Heart right ventricle (tissue), 16 donors: Measurements from ENCODE around the gene LRFN3. TPM values are rescaled to one million over a fixed set of nuclear protein-coding genes. Genes with fewer than 3 reads are reported as not detected.

Experiments used
- ATAC-seq, 8 donors: fragments of 200-7000 bp; cut with Tn5 transposase; one replicate each; pipeline ENCODE4 v1.9.1; 2020; ENCODE audit warnings: mild to moderate bottlenecking in 8 of 8, moderate library complexity in 8 of 8, moderate number of reproducible peaks in 1 of 8
- DNase-seq, 2 donors: peaks; one replicate each; pipeline ENCODE4 v3.0.0-alpha.2; 2020
- H3K27ac ChIP-seq, 10 donors: fragments of 200-600 bp; sonication (generic) in 2 of 10; one replicate each; pipeline versions ENCODE4 v1.5.0 to v1.8.0; 2020 to 2022; ENCODE audit warnings: mild to moderate bottlenecking in 3 of 10
- H3K27me3 ChIP-seq, 7 donors: fragments of 200-600 bp; one replicate each; pipeline ENCODE4 v1.8.0; 2021 to 2022; ENCODE audit warnings: mild to moderate bottlenecking in 2 of 7
- H3K36me3 ChIP-seq, 9 donors: fragments of 200-600 bp; sonication (generic) in 1 of 9; one replicate each; pipeline versions ENCODE4 v1.5.0 to v1.8.0; 2020 to 2022; ENCODE audit warnings: mild to moderate bottlenecking in 2 of 9
- H3K4me1 ChIP-seq, 9 donors: fragments of 200-600 bp; sonication (generic) in 1 of 9; one replicate each; pipeline versions ENCODE4 v1.5.0 to v1.8.0; 2020 to 2022; ENCODE audit warnings: mild to moderate bottlenecking in 4 of 9
- H3K4me3 ChIP-seq, 10 donors: fragments of 200-600 bp; sonication (generic) in 2 of 10; one replicate each; pipeline versions ENCODE4 v1.5.0 to v1.8.0; 2020 to 2022; ENCODE audit warnings: mild to moderate bottlenecking in 7 of 10, moderate library complexity in 2 of 10
- H3K9me3 ChIP-seq, 11 donors: fragments of 200-600 bp in 10 of 11; sonication (generic) in 2 of 11; one replicate each; pipeline versions ENCODE4 v1.5.0 to v1.8.0; 2013 to 2022; ENCODE audit warnings: mild to moderate bottlenecking in 2 of 11, control low read depth in 1 of 11, moderate library complexity in 1 of 11
- WGBS, 2 donors: extraction: QIAGEN DNeasy Blood & Tissue Kit; methylation state at CpG; one replicate each; pipeline ENCODE4 v1.1.7; 2013; ENCODE audit warnings: inconsistent platforms in 1 of 2; 5-methylcytosine and 5-hydroxymethylcytosine counted together
- intact Hi-C, 10 donors: fragments of 100-400 bp; cut with DNase I; formaldehyde crosslinking; loops; one replicate each; pipeline versions ENCODE4 v1.11.1 to v1.14.2; 2022
- polyA plus RNA-seq, 2 donors: library from polyadenylated mRNA; stranded (reverse); fragments of 200-250 nt; gene quantifications; one replicate each; pipeline ENCODE4 v1.2.3, GENCODE V29; 2013
- total RNA-seq, 10 donors: library from RNA; stranded (reverse); fragmentation: NEBNext Ultra II Directional in 3 of 10; extraction: Animal tissue kit (Norgen Biotek cat#: 25700) in 3 of 10; gene quantifications; one replicate each; pipeline versions ENCODE4 v1.2.1 to v1.2.4, GENCODE V29; 2021 to 2023
- TF ChIP-seq, protein P1 (sequence below), 9 donors: fragments of 200-600 bp; sonication (generic) in 2 of 9; IDR thresholded peaks; one replicate each; pipeline versions ENCODE4 v1.5.0 to v1.8.0; 2021 to 2022; ENCODE audit warnings: antibody characterized with exemption in 9 of 9, mild to moderate bottlenecking in 5 of 9, moderate library complexity in 1 of 9
- donor health status: Arrhythmogenic right ventricular cardiomyopathy.
- donor health status: ischemic (EF 13 %, LVEDD 7.1; RV severe dilation, severe dysfunction).
- donor health status: healthy with polysubstance abuse.
- donor health status: DM: no; HTN: yes; CAD: no.
- donor health status: DM: no; HTN: no; CAD: no.
- donor health status: ischemic (EF 25% LVEDD 6.9; RV normal size, moderate dysfunction).
- donor health status: ischemic (EF 25% LVEDD 5.7; RV mildly dilated, moderate dysfunction).
- donor health status: healthy.
- donor health status: DM: yes; HTN: yes; CAD: no.
- donor health status: Ischemic cardiomyopathy.
- donor health status: ischemic (EF 35%, LVEDD 5.7; RV mildly dilated, moderate dysfunction).
- donor health status: nonischemic (EF 11% LVEDD 7.7; RV severe dilation, severe dysfunction).
- donor health status: DM: yes; HTN: yes; CAD: no.
- donor health status: PGD.
- donor health status: ischemic (EF 29% LVEDD 5.4; RV normal size, mild dysfunction).
- donor health status: nonischemic (EF 23%, LVEDD 6.1; RV moderate dilation, normal function).

The LRFN3 gene
- total and polyA plus RNA-seq, 12 donors = 3.4 to 9.6 (median 5.8) TPM

DNA sequence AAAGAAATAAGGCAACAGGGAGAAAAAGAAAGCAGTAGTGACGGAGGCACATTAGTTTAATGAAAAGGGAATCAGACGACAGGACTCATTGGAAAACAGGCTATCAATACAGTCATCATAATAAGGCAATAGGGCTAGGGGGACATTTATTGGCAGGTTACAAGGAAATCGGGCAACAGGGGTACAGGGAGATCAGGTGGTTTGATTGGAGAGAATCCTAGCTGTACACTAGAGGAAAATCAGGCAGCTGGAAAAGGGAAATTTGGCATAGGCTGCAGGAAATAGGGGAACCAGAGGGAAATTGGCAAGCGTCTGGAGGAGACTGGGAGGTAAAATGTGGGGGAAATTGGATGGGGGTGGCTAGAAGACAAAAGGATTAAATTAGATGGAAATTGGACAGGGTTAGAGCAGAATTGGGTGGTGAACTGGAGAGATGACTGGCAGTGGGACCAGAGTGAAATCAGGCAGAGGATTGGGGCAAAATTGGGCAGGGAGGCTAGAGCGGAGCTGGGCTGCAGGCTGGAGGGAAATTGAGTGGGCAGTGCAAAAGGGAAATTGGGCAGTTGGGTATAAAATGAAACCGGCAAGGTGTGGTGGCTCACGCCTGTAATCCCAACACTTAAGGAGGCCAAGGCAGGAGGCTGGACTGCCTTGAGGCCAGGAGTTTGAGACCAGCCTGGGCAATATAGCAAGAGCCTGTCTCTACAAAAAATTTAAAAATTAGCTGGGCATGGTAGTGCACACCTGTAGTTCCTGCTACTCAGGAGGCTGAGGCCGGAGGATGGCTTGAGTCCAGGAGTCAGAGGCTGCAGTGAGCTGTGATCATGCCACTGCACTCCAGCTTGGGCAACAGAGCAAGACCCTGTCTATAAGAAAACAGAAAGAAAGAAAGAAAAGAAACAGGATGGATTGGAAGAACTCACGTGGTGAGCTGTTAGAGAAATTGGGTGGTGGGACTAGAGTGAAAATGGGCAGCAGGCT is 7.4 kb downstream of the LRFN3 start:
- Histone ChIP-seq H3K27ac (no peak overlapping the region), H3K9me3 (no peaks in the 10 kb centered on the region), H3K4me3 (no peak overlapping the region), H3K27me3 (no peaks in the 10 kb centered on the region), H3K4me1 (peaks cover 0 to 5% (median 0%) of the 10 kb centered on the region in 9 donors), H3K36me3 (peaks cover 0 to 53% (median 0%) of the 10 kb centered on the region in 9 donors)
- intact Hi-C loops = no loop called here
- DNase-seq (no peak), ATAC-seq (no peak)
- WGBS, 2 donors = 86 to 87% methylated on average over 9 of the region's 9 CpGs
- TF ChIP-seq, protein P1, sequence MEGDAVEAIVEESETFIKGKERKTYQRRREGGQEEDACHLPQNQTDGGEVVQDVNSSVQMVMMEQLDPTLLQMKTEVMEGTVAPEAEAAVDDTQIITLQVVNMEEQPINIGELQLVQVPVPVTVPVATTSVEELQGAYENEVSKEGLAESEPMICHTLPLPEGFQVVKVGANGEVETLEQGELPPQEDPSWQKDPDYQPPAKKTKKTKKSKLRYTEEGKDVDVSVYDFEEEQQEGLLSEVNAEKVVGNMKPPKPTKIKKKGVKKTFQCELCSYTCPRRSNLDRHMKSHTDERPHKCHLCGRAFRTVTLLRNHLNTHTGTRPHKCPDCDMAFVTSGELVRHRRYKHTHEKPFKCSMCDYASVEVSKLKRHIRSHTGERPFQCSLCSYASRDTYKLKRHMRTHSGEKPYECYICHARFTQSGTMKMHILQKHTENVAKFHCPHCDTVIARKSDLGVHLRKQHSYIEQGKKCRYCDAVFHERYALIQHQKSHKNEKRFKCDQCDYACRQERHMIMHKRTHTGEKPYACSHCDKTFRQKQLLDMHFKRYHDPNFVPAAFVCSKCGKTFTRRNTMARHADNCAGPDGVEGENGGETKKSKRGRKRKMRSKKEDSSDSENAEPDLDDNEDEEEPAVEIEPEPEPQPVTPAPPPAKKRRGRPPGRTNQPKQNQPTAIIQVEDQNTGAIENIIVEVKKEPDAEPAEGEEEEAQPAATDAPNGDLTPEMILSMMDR (IDR thresholded peaks at IDR 0.05) = no peak

DNA sequence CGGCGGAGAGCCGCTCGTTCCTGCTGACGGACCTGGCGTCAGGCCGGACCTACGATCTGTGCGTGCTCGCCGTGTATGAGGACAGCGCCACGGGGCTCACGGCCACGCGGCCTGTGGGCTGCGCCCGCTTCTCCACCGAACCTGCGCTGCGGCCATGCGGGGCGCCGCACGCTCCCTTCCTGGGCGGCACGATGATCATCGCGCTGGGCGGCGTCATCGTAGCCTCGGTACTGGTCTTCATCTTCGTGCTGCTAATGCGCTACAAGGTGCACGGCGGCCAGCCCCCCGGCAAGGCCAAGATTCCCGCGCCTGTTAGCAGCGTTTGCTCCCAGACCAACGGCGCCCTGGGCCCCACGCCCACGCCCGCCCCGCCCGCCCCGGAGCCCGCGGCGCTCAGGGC is 8.4 kb downstream of the LRFN3 start:
- 78 to 82% methylated on average over 52 of the region's 52 CpGs for WGBS, 2 donors
- intact Hi-C loops = no loop called here
- ATAC-seq = no peak
- Histone ChIP-seq H3K9me3 (no peaks in the 10 kb centered on the region), H3K36me3 (peaks cover 0 to 45% (median 0%) of the 10 kb centered on the region in 9 donors), H3K27ac (no peak overlapping the region), H3K4me3 (no peak overlapping the region), H3K27me3 (no peaks in the 10 kb centered on the region), H3K4me1 (peaks cover 0 to 5% (median 0%) of the 10 kb centered on the region in 9 donors)
- TF ChIP-seq, protein P1 (IDR thresholded peaks at IDR 0.05) = no peak
- no peak for DNase-seq

DNA sequence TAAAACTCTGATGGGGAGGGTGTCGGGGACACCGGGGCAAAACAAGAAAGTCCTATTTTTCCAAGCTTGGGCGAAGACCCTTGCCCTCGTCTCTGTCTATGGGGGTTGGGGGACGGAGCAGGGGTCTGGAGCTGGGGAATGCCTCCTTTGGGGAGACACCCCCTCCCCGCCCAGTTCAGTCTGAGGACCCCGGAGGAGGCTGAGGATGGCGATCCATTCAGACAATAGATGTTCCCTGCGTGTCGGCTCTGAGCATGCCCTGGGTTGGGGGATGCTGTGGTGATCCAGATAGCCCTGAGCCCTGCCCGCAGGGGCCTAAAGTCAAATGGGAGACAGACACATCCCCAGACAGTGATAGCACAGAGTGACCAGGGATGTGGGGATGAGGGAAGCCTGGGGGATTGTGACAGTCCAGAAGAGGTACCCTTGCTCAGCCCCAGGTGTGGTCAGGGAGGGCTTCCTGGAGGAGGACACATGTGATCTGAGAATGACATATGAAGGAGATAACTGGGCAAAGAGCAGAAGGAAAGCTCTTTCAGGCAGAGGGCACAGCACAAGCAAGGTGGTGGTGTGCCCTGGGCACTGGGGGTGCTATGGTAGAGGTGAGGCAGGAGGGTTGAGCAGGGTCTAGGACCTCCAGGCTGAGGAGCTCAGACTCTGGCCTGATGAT is 9.1 kb downstream of the LRFN3 start:
- Histone ChIP-seq H3K27me3 (no peaks in the 10 kb centered on the region), H3K4me1 (peaks cover 0 to 5% (median 0%) of the 10 kb centered on the region in 9 donors), H3K27ac (no peak overlapping the region), H3K36me3 (peaks cover 0 to 38% (median 0%) of the 10 kb centered on the region in 9 donors), H3K9me3 (no peaks in the 10 kb centered on the region), H3K4me3 (no peak overlapping the region)
- TF ChIP-seq, protein P1 (IDR thresholded peaks at IDR 0.05) = no peak
- ATAC-seq (no peak), DNase-seq (no peak)
- intact Hi-C loops = no loop called here
- 95 to 96% methylated on average over 11 of the region's 11 CpGs for WGBS, 2 donors

DNA sequence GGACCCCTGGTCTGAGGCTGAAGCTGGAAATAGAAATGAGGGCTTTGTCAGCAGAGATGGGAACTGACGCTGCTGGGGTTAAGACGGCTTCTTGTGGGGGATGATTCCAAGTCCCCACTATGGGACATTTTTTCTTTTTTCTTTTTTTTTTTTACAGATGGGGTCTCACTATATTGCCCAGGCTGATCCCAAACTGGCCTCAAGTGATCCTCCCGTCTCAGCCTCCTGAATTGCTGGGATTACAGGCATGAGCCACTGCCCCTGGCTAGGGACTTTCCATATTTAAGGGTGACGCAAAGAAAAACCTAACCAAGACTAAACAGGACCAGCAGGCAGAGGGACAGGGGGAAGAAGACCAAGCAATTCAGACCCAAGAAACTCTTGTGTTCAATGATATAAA is 10.0 kb downstream of the LRFN3 start:
- Histone ChIP-seq H3K4me1 (no peaks in the 10 kb centered on the region), H3K36me3 (peaks cover 0 to 32% (median 0%) of the 10 kb centered on the region in 9 donors), H3K9me3 (no peaks in the 10 kb centered on the region), H3K27ac (no peak overlapping the region), H3K27me3 (no peaks in the 10 kb centered on the region), H3K4me3 (no peak overlapping the region)
- intact Hi-C loops = no loop called here
- DNase-seq (no peak), ATAC-seq (no peak)
- 95 to 96% methylated on average over 4 of the region's 4 CpGs for WGBS, 2 donors
- TF ChIP-seq, protein P1 (IDR thresholded peaks at IDR 0.05) = no peak
